ENCODE results near the gene HNRNPH1.
"Not testable (repeated sequence)": the region's sequence is repeated elsewhere in the genome, so short reads cannot be mapped to it uniquely, and the experiment has no call there.

The HNRNPH1 gene, protein sequence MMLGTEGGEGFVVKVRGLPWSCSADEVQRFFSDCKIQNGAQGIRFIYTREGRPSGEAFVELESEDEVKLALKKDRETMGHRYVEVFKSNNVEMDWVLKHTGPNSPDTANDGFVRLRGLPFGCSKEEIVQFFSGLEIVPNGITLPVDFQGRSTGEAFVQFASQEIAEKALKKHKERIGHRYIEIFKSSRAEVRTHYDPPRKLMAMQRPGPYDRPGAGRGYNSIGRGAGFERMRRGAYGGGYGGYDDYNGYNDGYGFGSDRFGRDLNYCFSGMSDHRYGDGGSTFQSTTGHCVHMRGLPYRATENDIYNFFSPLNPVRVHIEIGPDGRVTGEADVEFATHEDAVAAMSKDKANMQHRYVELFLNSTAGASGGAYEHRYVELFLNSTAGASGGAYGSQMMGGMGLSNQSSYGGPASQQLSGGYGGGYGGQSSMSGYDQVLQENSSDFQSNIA

DNA sequence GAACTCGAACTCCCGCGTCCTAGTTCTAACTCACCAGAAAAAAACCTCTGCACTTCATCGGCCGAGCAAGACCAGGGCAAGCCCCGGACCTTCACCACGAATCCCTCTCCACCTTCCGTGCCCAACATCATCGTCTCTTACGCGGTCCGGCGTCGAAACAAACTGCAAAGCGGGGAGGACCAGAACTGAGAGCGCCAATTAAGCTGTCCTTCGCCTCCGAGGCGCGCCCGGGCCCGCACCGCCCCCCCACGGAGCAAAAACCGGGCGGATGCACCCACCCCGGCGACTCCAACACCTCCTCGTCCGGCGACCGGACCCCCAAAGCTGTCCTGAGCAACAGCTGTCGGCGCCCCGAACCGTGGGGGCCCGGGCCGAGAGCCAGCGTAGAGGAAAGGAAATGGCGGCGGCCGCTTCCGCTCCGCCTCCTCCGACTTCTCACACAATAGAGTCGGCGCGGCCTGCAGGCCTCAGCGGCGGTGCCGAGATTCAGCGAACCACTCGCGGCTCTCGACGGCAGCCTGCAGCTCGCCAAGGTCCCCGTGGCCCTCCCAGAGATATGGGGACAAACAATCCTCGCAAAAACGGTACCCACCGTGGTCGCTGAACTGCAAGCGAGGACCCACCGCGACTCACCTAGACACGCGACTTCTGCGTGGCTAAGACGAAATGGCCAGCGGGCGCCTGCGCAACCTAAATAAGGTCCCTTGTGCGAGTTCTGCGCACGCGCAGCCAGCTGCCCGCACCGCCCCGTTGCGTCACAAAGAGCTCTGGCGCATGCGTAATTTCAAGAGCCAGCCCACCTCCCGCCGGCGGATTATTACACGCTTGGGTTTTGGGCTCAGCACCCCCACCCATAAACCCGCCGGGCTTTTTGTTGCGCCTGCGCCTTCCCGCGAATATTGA is at the start of gene HNRNPH1:
Gene HNRNPH1 (minus strand): TSS at position 669 of the 903 bp plus-strand sequence. CDS start 538 bp downstream, at position 131.
- peak; percentile 99 for DNase-seq (ENCODE audit: low spot score)

GRCh38 chr5:179668391-179668790 is 44.9 kb upstream of the HNRNPH1 start:
- peak; percentile 66 for DNase-seq (ENCODE audit: low spot score)

GRCh38 chr5:179661647-179662046 is 38.2 kb upstream of the HNRNPH1 start:
- DNase-seq (ENCODE audit: low spot score): not testable (repeated sequence)

- not testable (repeated sequence) for DNase-seq (ENCODE audit: low spot score)
Observed at GRCh38 chr5:179658179-179658856, 34.8 kb upstream of the HNRNPH1 start.

GRCh38 chr5:179657302-179658178 is 34.1 kb upstream of the HNRNPH1 start:
- DNase-seq (ENCODE audit: low spot score): not testable (repeated sequence)

- DNase-seq (ENCODE audit: low spot score): not testable (repeated sequence)
Observed at GRCh38 chr5:179653135-179653534, 29.7 kb upstream of the HNRNPH1 start.

DNA sequence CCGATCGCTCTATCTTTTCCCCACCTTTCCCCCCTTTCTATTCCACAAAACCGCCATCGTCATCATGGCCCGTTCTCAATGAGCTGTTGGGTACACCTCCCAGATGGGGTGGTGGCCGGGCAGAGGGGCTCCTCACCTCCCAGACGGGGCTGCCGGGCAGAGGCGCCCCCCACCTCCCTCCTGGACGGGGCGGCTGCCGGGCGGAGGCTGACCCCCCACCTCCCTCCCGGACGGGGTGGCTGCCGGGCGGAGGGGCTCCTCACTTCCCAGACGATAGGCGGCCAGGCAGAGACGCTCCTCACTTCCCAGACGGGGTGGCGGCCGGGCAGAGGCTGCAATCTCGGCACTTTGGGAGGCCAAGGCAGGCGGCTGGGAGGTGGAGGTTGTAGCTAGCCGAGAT is 26.8 kb upstream of the HNRNPH1 start:
- DNase-seq (ENCODE audit: low spot score): not testable (repeated sequence)

GRCh38 chr5:179649166-179649703 is 25.8 kb upstream of the HNRNPH1 start:
- DNase-seq (ENCODE audit: low spot score): not testable (repeated sequence)

DNA sequence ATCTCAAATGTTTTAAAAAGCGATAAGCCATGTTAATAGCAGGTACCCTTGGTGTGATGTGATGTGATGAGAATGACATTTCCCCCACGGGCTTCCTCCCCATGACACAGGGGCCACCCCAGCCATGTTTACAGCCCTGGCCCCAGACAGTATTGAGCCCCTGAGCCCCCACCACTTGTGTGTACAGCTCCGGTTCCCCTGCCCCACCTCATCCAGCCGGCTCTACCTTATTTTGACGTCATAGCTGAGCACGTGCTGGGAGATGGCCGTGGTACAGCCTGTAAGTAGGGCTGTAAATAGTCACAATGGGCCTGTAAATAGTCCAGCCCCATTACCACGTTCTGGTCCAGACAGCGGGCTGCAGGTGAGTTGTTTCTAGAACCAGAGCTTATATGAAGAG is 24.9 kb upstream of the HNRNPH1 start:
- no peak for DNase-seq (ENCODE audit: low spot score)

DNA sequence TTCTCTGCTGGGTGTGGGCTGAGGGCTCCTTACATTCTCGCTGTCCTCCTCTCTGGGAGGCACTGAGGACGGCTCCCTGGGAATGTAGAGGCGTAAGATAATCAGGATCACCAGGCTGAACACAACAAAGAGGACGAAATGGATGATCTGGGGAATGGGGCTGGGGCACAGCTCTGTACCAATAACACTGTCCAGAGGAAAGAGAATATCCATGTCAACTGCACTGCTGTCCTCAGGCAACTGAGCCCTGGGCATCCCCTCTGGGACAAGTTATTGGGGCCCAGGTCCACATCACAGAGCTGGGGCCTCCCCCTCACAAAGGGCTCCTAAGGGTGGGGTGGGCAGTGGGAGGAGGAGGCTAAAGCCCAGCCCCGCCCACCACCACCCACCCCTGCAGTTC is 21.3 kb upstream of the HNRNPH1 start:
- DNase-seq (ENCODE audit: low spot score): not testable (repeated sequence)

DNA sequence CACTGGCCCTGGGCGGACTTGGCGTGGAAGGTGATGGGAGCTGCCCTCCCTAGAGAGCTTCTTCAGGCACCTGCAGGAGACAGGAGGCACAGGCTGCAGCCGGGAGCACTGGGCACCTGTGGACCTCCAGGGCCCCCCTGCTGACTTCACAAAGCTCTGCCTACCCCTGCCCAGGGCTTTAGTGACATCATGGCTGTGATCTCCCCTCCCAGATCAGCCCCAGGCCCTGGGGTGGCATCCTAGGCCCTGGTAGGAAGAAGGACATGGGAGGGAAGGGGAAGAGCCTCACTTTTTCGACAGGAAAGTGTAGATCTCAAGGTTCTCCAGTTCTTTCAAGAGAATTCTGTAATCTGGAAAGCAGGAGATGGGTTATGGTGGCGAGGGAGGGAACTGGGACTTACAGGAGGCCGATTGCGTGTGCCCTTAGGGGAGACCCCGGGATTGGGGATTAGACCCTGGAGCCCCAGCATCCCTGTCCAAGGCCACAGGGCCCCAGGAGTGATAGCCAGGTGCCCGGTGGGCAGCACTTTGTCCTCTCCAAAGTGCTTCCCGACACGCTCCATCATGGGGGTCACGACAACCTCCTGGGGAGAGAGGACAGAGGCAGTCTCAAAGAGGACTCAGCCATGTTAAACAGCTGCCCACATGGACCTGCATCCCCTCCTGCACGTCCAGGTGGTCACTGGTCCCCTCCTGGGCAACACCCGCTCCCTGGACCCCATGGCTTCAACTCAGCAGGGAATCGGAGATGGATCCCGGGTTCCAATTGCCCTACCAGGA is 19.9 kb upstream of the HNRNPH1 start:
- DNase-seq (ENCODE audit: low spot score): not testable (repeated sequence)

GRCh38 chr5:179642626-179643025 is 19.2 kb upstream of the HNRNPH1 start:
- not testable (repeated sequence) for DNase-seq (ENCODE audit: low spot score)

DNA sequence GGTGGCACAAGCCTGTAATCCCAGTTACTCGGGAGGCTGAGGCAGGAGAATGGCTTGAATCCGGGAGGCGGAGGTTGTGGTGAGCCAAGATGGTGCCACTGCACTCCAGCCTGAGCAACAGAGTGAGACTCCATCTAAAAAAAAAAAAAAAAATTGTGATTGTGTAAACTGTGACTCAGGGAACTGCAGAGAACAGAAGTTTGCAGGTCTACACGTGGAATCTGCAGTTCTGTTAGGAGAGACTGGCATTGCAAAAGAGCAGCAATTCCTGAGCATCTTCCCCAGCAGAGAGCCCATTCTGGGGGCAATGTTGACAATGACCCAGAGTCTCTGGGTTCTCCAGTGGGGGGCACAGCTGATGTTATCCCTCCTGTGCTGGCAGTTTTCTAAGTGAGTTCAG is 18.3 kb upstream of the HNRNPH1 start:
- not testable (repeated sequence) for DNase-seq (ENCODE audit: low spot score)

- DNase-seq (ENCODE audit: low spot score): not testable (repeated sequence)
Observed at GRCh38 chr5:179639296-179639695, 15.8 kb upstream of the HNRNPH1 start.

DNA sequence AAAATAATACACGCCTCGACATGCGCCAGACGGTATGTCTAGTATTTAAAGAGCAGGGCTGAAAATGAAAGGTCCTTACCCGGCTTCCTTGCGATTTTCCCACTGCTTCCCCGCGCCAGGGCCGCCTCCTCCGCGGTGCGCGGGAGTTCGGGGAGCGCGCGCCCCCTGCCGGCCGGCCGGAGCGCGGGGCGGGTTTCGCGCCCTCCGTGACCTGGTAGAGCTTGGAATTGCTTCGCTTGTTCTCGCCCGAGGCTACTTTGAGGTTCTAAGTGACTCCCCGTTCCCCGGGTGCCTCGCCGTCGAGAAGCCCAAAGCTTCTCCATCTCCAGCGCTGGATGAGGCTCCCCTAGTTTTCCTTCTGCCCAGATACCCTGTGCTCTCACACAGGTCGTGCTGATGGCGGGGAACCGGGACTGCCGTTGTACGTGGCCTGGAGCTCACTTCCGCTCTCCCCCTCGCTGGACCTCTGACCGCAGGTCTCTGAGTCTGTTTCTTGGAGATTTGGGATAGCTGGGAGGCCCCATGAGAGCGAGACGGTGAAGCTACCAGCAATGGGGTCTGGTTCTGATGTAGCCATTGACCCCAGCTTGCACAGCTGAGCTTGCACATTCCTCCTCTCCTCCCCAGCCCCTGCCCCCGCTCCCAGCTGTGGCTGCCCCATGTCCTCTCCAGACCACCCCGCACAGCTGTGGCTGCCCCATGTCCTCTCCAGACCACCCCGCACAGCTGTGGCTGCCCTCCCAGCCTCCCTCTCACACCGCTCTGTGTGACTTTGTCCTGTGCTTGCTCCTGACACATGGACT is 11.1 kb upstream of the HNRNPH1 start:
- not testable (repeated sequence) for DNase-seq (ENCODE audit: low spot score)

DNA sequence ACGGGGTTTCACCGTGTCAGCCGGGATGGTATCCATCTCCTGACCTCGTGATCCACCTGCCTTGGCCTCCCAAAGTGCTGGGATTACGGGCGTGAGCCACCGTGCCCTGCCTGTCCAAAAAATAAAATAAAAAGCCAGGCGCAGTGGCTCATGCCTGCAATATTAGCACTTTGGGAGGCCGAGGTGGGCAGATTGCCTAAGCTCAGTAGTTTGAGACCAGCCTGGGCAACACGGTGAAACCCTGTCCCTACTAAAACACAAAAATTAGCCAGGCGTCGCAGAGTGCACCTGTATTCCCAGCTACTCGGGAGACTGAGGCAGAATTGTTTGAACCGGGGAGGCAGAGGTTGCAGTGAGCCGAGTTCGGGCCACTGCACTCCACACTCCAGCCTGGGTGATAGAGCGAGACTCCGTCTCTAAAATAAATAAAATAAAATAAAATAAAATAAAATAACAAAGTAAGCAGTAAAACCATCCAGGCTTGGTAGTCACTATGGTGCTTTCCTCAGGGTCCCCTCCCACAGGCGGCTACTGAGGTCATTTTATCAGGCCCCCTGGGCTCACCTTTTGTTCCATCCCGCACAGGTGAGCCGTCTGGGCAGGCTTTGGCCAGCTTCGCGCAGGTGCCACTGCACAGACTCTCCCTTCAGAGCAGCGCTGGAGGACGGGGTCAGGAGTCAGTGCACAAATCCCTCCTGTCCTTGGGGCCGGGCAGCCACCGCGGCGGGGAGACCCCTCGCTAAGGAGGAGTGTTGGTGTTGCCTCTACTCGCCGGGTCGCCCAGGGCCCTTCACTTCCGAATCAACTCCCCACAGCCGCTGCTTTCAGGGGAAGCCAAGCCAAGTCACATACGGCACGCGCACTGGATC is 10.3 kb upstream of the HNRNPH1 start:
- not testable (repeated sequence) for DNase-seq (ENCODE audit: low spot score)

DNA sequence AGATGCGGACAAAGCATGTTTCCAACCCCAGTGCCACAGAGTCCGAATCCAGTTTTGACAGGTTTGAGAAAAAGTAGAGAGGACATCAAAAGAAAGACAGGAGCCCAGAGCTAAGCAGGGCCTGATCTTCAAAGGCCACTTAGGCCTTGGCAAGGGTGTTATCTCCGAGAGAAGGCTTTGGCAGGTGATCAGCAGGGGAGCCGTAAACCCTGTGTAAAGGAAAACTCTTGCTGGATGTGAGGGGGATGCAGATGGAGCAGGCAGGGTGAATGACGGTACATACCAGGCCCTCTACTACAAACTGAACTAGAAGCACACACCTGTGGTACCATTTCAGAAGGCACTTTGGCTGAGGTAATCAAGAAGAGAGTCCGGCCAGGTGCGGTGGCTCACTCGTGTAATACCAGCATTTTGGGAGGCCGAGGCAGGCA is 1.4 kb upstream of the HNRNPH1 start:
- DNase-seq (ENCODE audit: low spot score): no peak
